Endothelial cell (in vitro differentiated cells): Measurements from ENCODE around the gene PA2G4. TPM values are rescaled to one million over a fixed set of nuclear protein-coding genes. Genes with fewer than 3 reads are reported as not detected.
A peak's percentile ranks its signal among the peaks of the same experiment; 100 is the strongest.

ENCODE experiments used
- DNase-seq: peaks from one replicate; pipeline ENCODE4 v3.0.0; 2021; ENCODE audit warnings: low spot score
- H3K27ac Mint-ChIP-seq: one replicate; pipeline ENCODE4 v1.8.0; 2021; ENCODE audit warnings: mixed read lengths, inconsistent platforms; ENCODE audit not compliant: unreplicated experiment
- H3K27me3 Mint-ChIP-seq: one replicate; pipeline ENCODE4 v1.8.0; 2021; ENCODE audit warnings: mild to moderate bottlenecking, moderate library complexity, mixed read lengths, inconsistent platforms; ENCODE audit not compliant: unreplicated experiment
- H3K36me3 Mint-ChIP-seq: one replicate; pipeline ENCODE4 v1.8.0; 2021; ENCODE audit warnings: mild to moderate bottlenecking, low read depth, mixed read lengths, inconsistent platforms; ENCODE audit not compliant: unreplicated experiment
- H3K4me1 Mint-ChIP-seq: one replicate; pipeline ENCODE4 v1.8.0; 2021; ENCODE audit warnings: mild to moderate bottlenecking, mixed read lengths, inconsistent platforms; ENCODE audit not compliant: unreplicated experiment
- H3K4me3 Mint-ChIP-seq: one replicate; pipeline ENCODE4 v1.8.0; 2021; ENCODE audit warnings: mild to moderate bottlenecking, mixed read lengths, inconsistent platforms; ENCODE audit not compliant: unreplicated experiment
- H3K9me3 Mint-ChIP-seq: one replicate; pipeline ENCODE4 v1.8.0; 2021; ENCODE audit warnings: mixed read lengths, inconsistent platforms; ENCODE audit not compliant: unreplicated experiment
- CTCF ChIP-seq: fragments of 200-600 bp; sonication (generic); IDR thresholded peaks from one replicate; pipeline ENCODE4 v1.5.0; 2021; ENCODE audit warnings: antibody characterized with exemption; ENCODE audit not compliant: unreplicated experiment
- total RNA-seq: library from RNA; stranded (reverse); fragmentation: NEBNext Ultra II Directional; extraction: Animal tissue kit (Norgen Biotek cat#: 25700); gene quantifications from one replicate; pipeline ENCODE4 v1.2.1, GENCODE V29; 2021; ENCODE audit not compliant: unreplicated experiment

The PA2G4 gene
- total RNA-seq, 1 donor from 2014 or later, result 84.3 TPM

- H3K4me3 Mint-ChIP-seq, result peak overlapping the region; percentile 60
- H3K4me1 Mint-ChIP-seq, result peaks cover 48% of the 10 kb centered on the region
- TF ChIP-seq CTCF, result no peak
- H3K27ac Mint-ChIP-seq, result peak overlapping the region; percentile 64
- DNase-seq, result no peak
- peaks cover 31% of the 10 kb centered on the region for H3K36me3 Mint-ChIP-seq
- no peaks in the 10 kb centered on the region for H3K9me3 Mint-ChIP-seq
- H3K27me3 Mint-ChIP-seq, result peaks cover 8% of the 10 kb centered on the region
Measured at GRCh38 chr12:56146492-56147460, 42.4 kb downstream of the PA2G4 start.

GRCh38 chr12:56150563-56150962 lies 46.2 kb downstream of the PA2G4 start:
- Mint-ChIP-seq H3K9me3 (no peaks in the 10 kb centered on the region), H3K27ac (no peak overlapping the region), H3K4me3 (peak overlapping the region; percentile 7), H3K27me3 (peaks cover 4% of the 10 kb centered on the region), H3K36me3 (peaks cover 9% of the 10 kb centered on the region), H3K4me1 (peaks cover 36% of the 10 kb centered on the region)
- DNase-seq, result no peak
- TF ChIP-seq CTCF, result no peak

- peaks cover 28% of the 10 kb centered on the region for H3K4me1 Mint-ChIP-seq
- peaks cover 11% of the 10 kb centered on the region for H3K36me3 Mint-ChIP-seq
- DNase-seq, result peak; percentile 51
- no peaks in the 10 kb centered on the region for H3K9me3 Mint-ChIP-seq
- peak; percentile 74 for TF ChIP-seq CTCF
- peak overlapping the region; percentile 97 for H3K4me3 Mint-ChIP-seq
- peak overlapping the region; percentile 87 for H3K27ac Mint-ChIP-seq
- H3K27me3 Mint-ChIP-seq, result peaks cover 5% of the 10 kb centered on the region
Measured at GRCh38 chr12:56151672-56152131, 47.3 kb downstream of the PA2G4 start.

GRCh38 chr12:56152132-56152755 lies 47.9 kb downstream of the PA2G4 start, which contains the start of gene MYL6B:
Gene MYL6B, plus strand, starts transcription at chr12:56152587. Its CDS starts 1,332 bp downstream, at chr12:56153919.
- Mint-ChIP-seq H3K9me3 (no peaks in the 10 kb centered on the region), H3K4me3 (peak within 1 kb of the TSS; percentile 97), H3K27ac (peak within 1 kb of the TSS; percentile 87), H3K36me3 (peaks cover 11% of the 10 kb centered on the region), H3K27me3 (peaks cover 9% of the 10 kb centered on the region), H3K4me1 (peaks cover 29% of the 10 kb centered on the region)
- DNase-seq, result peak; percentile 87
- TF ChIP-seq CTCF, result no peak
